Measurements from ENCODE around the gene ULK4. TPM values are rescaled to one million over a fixed set of nuclear protein-coding genes. Genes with fewer than 3 reads are reported as not detected.
"Not testable (repeated sequence)": the region's sequence is repeated elsewhere in the genome, so short reads cannot be mapped to it uniquely, and the experiment has no call there.

Gene ULK4
- total RNA-seq, 2 experiments from 2014 or later = 9.5 to 10.8 TPM

- H3K9me3 Mint-ChIP-seq; H3K4me1 Mint-ChIP-seq (ENCODE audit: low read depth); CTCF ChIA-PET; POLR2A ChIA-PET; DNase-seq; H3K27ac Mint-ChIP-seq; intact Hi-C loops (cut with micrococcal nuclease); H3K4me3 Mint-ChIP-seq; H3K27me3 Mint-ChIP-seq: not testable (repeated sequence)
- H3K36me3 Mint-ChIP-seq = peaks cover 13% of the 10 kb centered on the region
Observed at GRCh38 chr3:41446316-41446715, 515.6 kb downstream of the ULK4 start.

- H3K27ac Mint-ChIP-seq = no peak overlapping the region
- H3K36me3 Mint-ChIP-seq = peaks cover 11% of the 10 kb centered on the region
- H3K27me3 Mint-ChIP-seq = no peaks in the 10 kb centered on the region
- ChIA-PET POLR2A (interaction anchor here (0.6 kb wide), 1 partner anchor 701 kb away, joined by 3 read pairs; no protein-coding TSS in a partner anchor), CTCF (no interaction called here)
- H3K4me1 Mint-ChIP-seq (ENCODE audit: low read depth) = no peaks in the 10 kb centered on the region
- intact Hi-C loops (cut with micrococcal nuclease) = no loop called here
- no peak for DNase-seq
- H3K9me3 Mint-ChIP-seq = peaks cover 14% of the 10 kb centered on the region
- H3K4me3 Mint-ChIP-seq = no peak overlapping the region
Observed at GRCh38 chr3:41441568-41441967, 520.3 kb downstream of the ULK4 start.

GRCh38 chr3:41441139-41441538 is 520.8 kb downstream of the ULK4 start:
- no peak for DNase-seq
- no peak overlapping the region for H3K4me3 Mint-ChIP-seq
- ChIA-PET CTCF (no interaction called here), POLR2A (no interaction called here)
- H3K9me3 Mint-ChIP-seq = peaks cover 14% of the 10 kb centered on the region
- H3K4me1 Mint-ChIP-seq (ENCODE audit: low read depth) = no peaks in the 10 kb centered on the region
- intact Hi-C loops (cut with micrococcal nuclease) = no loop called here
- H3K36me3 Mint-ChIP-seq = peaks cover 8% of the 10 kb centered on the region
- H3K27me3 Mint-ChIP-seq = no peaks in the 10 kb centered on the region
- no peak overlapping the region for H3K27ac Mint-ChIP-seq

GRCh38 chr3:41436983-41437382 is 524.9 kb downstream of the ULK4 start:
- ChIA-PET POLR2A (no interaction called here), CTCF (no interaction called here)
- Mint-ChIP-seq H3K36me3 (peaks cover 10% of the 10 kb centered on the region), H3K9me3 (peaks cover 14% of the 10 kb centered on the region), H3K4me3 (no peak overlapping the region), H3K4me1 (ENCODE audit: low read depth) (no peaks in the 10 kb centered on the region), H3K27ac (no peak overlapping the region), H3K27me3 (no peaks in the 10 kb centered on the region)
- intact Hi-C loops (cut with micrococcal nuclease) = no loop called here
- DNase-seq = no peak

GRCh38 chr3:41434781-41435180 is 527.1 kb downstream of the ULK4 start:
- no peaks in the 10 kb centered on the region for H3K27me3 Mint-ChIP-seq
- peaks cover 2% of the 10 kb centered on the region for H3K36me3 Mint-ChIP-seq
- no peak overlapping the region for H3K27ac Mint-ChIP-seq
- DNase-seq = no peak
- no peak overlapping the region for H3K4me3 Mint-ChIP-seq
- intact Hi-C loops (cut with micrococcal nuclease) = no loop called here
- H3K9me3 Mint-ChIP-seq = no peaks in the 10 kb centered on the region
- CTCF ChIA-PET = no interaction called here
- no peaks in the 10 kb centered on the region for H3K4me1 Mint-ChIP-seq (ENCODE audit: low read depth)
- POLR2A ChIA-PET = no interaction called here

- CTCF ChIA-PET = no interaction called here
- peaks cover 18% of the 10 kb centered on the region for H3K9me3 Mint-ChIP-seq
- intact Hi-C loops (cut with micrococcal nuclease) = no loop called here
- peaks cover 13% of the 10 kb centered on the region for H3K36me3 Mint-ChIP-seq
- POLR2A ChIA-PET = no interaction called here
- H3K27ac Mint-ChIP-seq = no peak overlapping the region
- H3K4me3 Mint-ChIP-seq = no peak overlapping the region
- H3K27me3 Mint-ChIP-seq = peaks cover under 1% of the 10 kb centered on the region
- DNase-seq = no peak
- H3K4me1 Mint-ChIP-seq (ENCODE audit: low read depth) = peaks cover under 1% of the 10 kb centered on the region
Observed at GRCh38 chr3:41431386-41431785, 530.5 kb downstream of the ULK4 start.

GRCh38 chr3:41430886-41431285 is 531.0 kb downstream of the ULK4 start:
- CTCF ChIA-PET = no interaction called here
- DNase-seq = no peak
- Mint-ChIP-seq H3K36me3 (peaks cover 15% of the 10 kb centered on the region), H3K9me3 (peaks cover 23% of the 10 kb centered on the region), H3K4me1 (ENCODE audit: low read depth) (peaks cover 4% of the 10 kb centered on the region), H3K27ac (no peak overlapping the region), H3K4me3 (no peak overlapping the region), H3K27me3 (peaks cover 3% of the 10 kb centered on the region)
- intact Hi-C loops (cut with micrococcal nuclease) = no loop called here
- POLR2A ChIA-PET = no interaction called here

- H3K36me3 Mint-ChIP-seq = peaks cover 17% of the 10 kb centered on the region
- peaks cover 26% of the 10 kb centered on the region for H3K9me3 Mint-ChIP-seq
- H3K27me3 Mint-ChIP-seq = peaks cover 3% of the 10 kb centered on the region
- DNase-seq = no peak
- H3K27ac Mint-ChIP-seq = no peak overlapping the region
- ChIA-PET POLR2A (no interaction called here), CTCF (no interaction called here)
- intact Hi-C loops (cut with micrococcal nuclease) = no loop called here
- no peak overlapping the region for H3K4me3 Mint-ChIP-seq
- peaks cover 8% of the 10 kb centered on the region for H3K4me1 Mint-ChIP-seq (ENCODE audit: low read depth)
Observed at GRCh38 chr3:41430391-41430790, 531.5 kb downstream of the ULK4 start.

- H3K4me1 Mint-ChIP-seq (ENCODE audit: low read depth) = peaks cover 18% of the 10 kb centered on the region
- ChIA-PET CTCF (no interaction called here), POLR2A (no interaction called here)
- no peak overlapping the region for H3K27ac Mint-ChIP-seq
- H3K4me3 Mint-ChIP-seq = no peak overlapping the region
- intact Hi-C loops (cut with micrococcal nuclease) = no loop called here
- peaks cover 26% of the 10 kb centered on the region for H3K9me3 Mint-ChIP-seq
- H3K36me3 Mint-ChIP-seq = peaks cover 15% of the 10 kb centered on the region
- peaks cover 3% of the 10 kb centered on the region for H3K27me3 Mint-ChIP-seq
- DNase-seq = no peak
Observed at GRCh38 chr3:41426485-41426884, 535.4 kb downstream of the ULK4 start.

- H3K27ac Mint-ChIP-seq = no peak overlapping the region
- H3K4me3 Mint-ChIP-seq = no peak overlapping the region
- CTCF ChIA-PET = no interaction called here
- H3K4me1 Mint-ChIP-seq (ENCODE audit: low read depth) = peaks cover 18% of the 10 kb centered on the region
- intact Hi-C loops (cut with micrococcal nuclease) = no loop called here
- no peak for DNase-seq
- peaks cover 26% of the 10 kb centered on the region for H3K9me3 Mint-ChIP-seq
- peaks cover 15% of the 10 kb centered on the region for H3K36me3 Mint-ChIP-seq
- peaks cover 3% of the 10 kb centered on the region for H3K27me3 Mint-ChIP-seq
- POLR2A ChIA-PET = no interaction called here
Observed at GRCh38 chr3:41424543-41425300, 537.2 kb downstream of the ULK4 start.

- H3K4me1 Mint-ChIP-seq (ENCODE audit: low read depth) = peaks cover 5% of the 10 kb centered on the region
- CTCF ChIA-PET = no interaction called here
- no peaks in the 10 kb centered on the region for H3K27me3 Mint-ChIP-seq
- POLR2A ChIA-PET = no interaction called here
- no peak overlapping the region for H3K4me3 Mint-ChIP-seq
- no peaks in the 10 kb centered on the region for H3K9me3 Mint-ChIP-seq
- H3K36me3 Mint-ChIP-seq = no peaks in the 10 kb centered on the region
- H3K27ac Mint-ChIP-seq = no peak overlapping the region
- DNase-seq = no peak
- intact Hi-C loops (cut with micrococcal nuclease) = no loop called here
Observed at GRCh38 chr3:41419809-41420208, 542.1 kb downstream of the ULK4 start.

GRCh38 chr3:41418961-41419691 is 542.8 kb downstream of the ULK4 start:
- Mint-ChIP-seq H3K36me3 (no peaks in the 10 kb centered on the region), H3K4me1 (ENCODE audit: low read depth) (no peaks in the 10 kb centered on the region), H3K9me3 (no peaks in the 10 kb centered on the region), H3K27me3 (no peaks in the 10 kb centered on the region), H3K4me3 (no peak overlapping the region), H3K27ac (no peak overlapping the region)
- intact Hi-C loops (cut with micrococcal nuclease) = no loop called here
- peak; percentile 30 for DNase-seq
- ChIA-PET CTCF (no interaction called here), POLR2A (no interaction called here)

- H3K4me1 Mint-ChIP-seq (ENCODE audit: low read depth) = no peaks in the 10 kb centered on the region
- peaks cover 2% of the 10 kb centered on the region for H3K36me3 Mint-ChIP-seq
- H3K27ac Mint-ChIP-seq = no peak overlapping the region
- H3K4me3 Mint-ChIP-seq = no peak overlapping the region
- H3K9me3 Mint-ChIP-seq = no peaks in the 10 kb centered on the region
- no peak for DNase-seq
- no peaks in the 10 kb centered on the region for H3K27me3 Mint-ChIP-seq
- ChIA-PET CTCF (no interaction called here), POLR2A (no interaction called here)
- intact Hi-C loops (cut with micrococcal nuclease) = no loop called here
Observed at GRCh38 chr3:41417574-41417973, 544.3 kb downstream of the ULK4 start.

All from activated CD4-positive, alpha-beta memory T cell treated with anti-CD3 and anti-CD28 coated beads for 36 hours (primary cell).